HepG2 (cell line): ENCODE results near the gene TLL2. TPM values are rescaled to one million over a fixed set of nuclear protein-coding genes. Genes with fewer than 3 reads are reported as not detected.

Source experiments
- ATAC-seq: fragments of 200-7000 bp; cut with Tn5 transposase; 3 replicates; pipeline ENCODE4 v1.9.1; 2020; ENCODE audit warnings: mild to moderate bottlenecking, moderate library complexity
- BruUV-seq: library from RNA; stranded (reverse); fragments of 400-500 nt; replicated peaks from 2 replicates; lab custom pipeline; 2021; lab: Mats Ljungman, UMichigan
- CTCF ChIA-PET: fragments of 300-600 bp; formaldehyde crosslinking; extraction: SDS; loops from one replicate; lab custom pipeline; 2021; ENCODE audit warnings: low total read pairs, inconsistent platforms, low intra/inter-chr PET ratio; lab: Yijun Ruan, JAX
- POLR2A ChIA-PET: fragments of 350-600 bp; sonication (Branson Sonifier 250); formaldehyde crosslinking; loops from one replicate; lab custom pipeline; 2020; ENCODE audit warnings: antibody characterized with exemption, inconsistent platforms; lab: Yijun Ruan, JAX
- DNase-seq: peaks from one replicate; pipeline ENCODE4 v3.0.0-alpha.2; 2015; ENCODE audit warnings: low spot score
- FAIRE-seq: peaks from 3 replicates; lab custom pipeline; 2011; peaks lifted over from hg19 to GRCh38; lab: Jason Lieb, UNC
- H2AFZ ChIP-seq: one replicate; pipeline ENCODE4 v1.6.1; 2011; ENCODE audit warnings: low read length, inconsistent platforms
- H3K27ac ChIP-seq: fragments of 300-600 bp; 3 replicates; pipeline ENCODE4 v1.8.0; 2011; ENCODE audit warnings: mixed run types, mild to moderate bottlenecking, mixed read lengths, low read length, inconsistent platforms; ENCODE audit not compliant: insufficient read depth; ENCODE audit errors: extremely low read length
- H3K27me3 ChIP-seq, 2 experiments: fragments of 200-600 bp in 1 of 2; 2 replicates in 1 of 2; 3 replicates in 1 of 2; pipeline versions ENCODE4 v1.6.0 to v1.8.0; 2011; ENCODE audit warnings: low read length in 2 of 2, mild to moderate bottlenecking in 2 of 2, moderate library complexity in 2 of 2, inconsistent platforms in 1 of 2; ENCODE audit not compliant: insufficient read depth in 2 of 2, control insufficient read depth in 1 of 2
- H3K36me3 ChIP-seq, 2 experiments: fragments of 200-600 bp in 1 of 2; replicated peaks in 1 of 2; 2 replicates in 1 of 2; 3 replicates in 1 of 2; pipeline versions ENCODE4 v1.5.1 to v1.8.0; 2011; ENCODE audit warnings: low read length in 2 of 2, inconsistent platforms in 1 of 2; ENCODE audit not compliant: insufficient read depth in 2 of 2, control insufficient read depth in 1 of 2
- H3K4me1 ChIP-seq: 2 replicates; pipeline ENCODE4 v1.5.1; 2012; ENCODE audit warnings: low read length, inconsistent platforms; ENCODE audit not compliant: insufficient read depth
- H3K4me2 ChIP-seq: 2 replicates; pipeline ENCODE4 v1.6.0; 2011; ENCODE audit warnings: low read depth, low read length, inconsistent platforms
- H3K4me3 ChIP-seq, 3 experiments: fragments of 200-600 bp in 1 of 3; sonication (generic), shearing (Covaris generic) in 1 of 3; replicated peaks in 1 of 3; 2 replicates each; pipeline ENCODE4 v1.5.1; 2011 to 2016; ENCODE audit warnings: low read length in 3 of 3, inconsistent platforms in 2 of 3, low read depth in 2 of 3, mild to moderate bottlenecking in 2 of 3, control low read depth in 1 of 3, mixed read lengths in 1 of 3; ENCODE audit not compliant: insufficient read depth in 1 of 3
- H3K79me2 ChIP-seq: one replicate; pipeline ENCODE4 v1.6.1; 2011; ENCODE audit warnings: low read length, inconsistent platforms; ENCODE audit not compliant: insufficient read depth
- H3K9ac ChIP-seq: 2 replicates; pipeline ENCODE4 v1.6.0; 2011; ENCODE audit warnings: mild to moderate bottlenecking, low read depth, low read length, inconsistent platforms; ENCODE audit not compliant: insufficient read depth
- H3K9me3 ChIP-seq: 2 replicates; pipeline ENCODE4 v1.5.1; 2012; ENCODE audit warnings: mild to moderate bottlenecking, low read length
- H4K20me1 ChIP-seq: 2 replicates; pipeline ENCODE4 v1.6.0; 2011; ENCODE audit warnings: inconsistent platforms, mild to moderate bottlenecking, low read length, moderate library complexity; ENCODE audit not compliant: insufficient read depth
- DNMT3B ChIP-seq: conservative IDR thresholded peaks from 2 replicates; pipeline ENCODE4 v1.6.1; 2016; ENCODE audit warnings: missing biosample characterization, control low read depth
- E2F2 ChIP-seq: sonication (generic); formaldehyde crosslinking; IDR thresholded peaks from 2 replicates; pipeline ENCODE4 v1.4.0; 2020; ENCODE audit warnings: missing genetic modification reagents, borderline replicate concordance
- ELF3 ChIP-seq: IDR thresholded peaks from 2 replicates; pipeline ENCODE4 v1.6.1; 2016; ENCODE audit warnings: missing genetic modification reagents, missing compliant biosample characterization
- KLF15 ChIP-seq: sonication (generic); formaldehyde crosslinking; IDR thresholded peaks from 2 replicates; pipeline ENCODE4 v1.8.1; 2023; ENCODE audit warnings: borderline replicate concordance, mild to moderate bottlenecking, inconsistent platforms, missing genetic modification reagents, mixed read lengths
- MAFK ChIP-seq, 2 experiments: IDR thresholded peaks in 1 of 2; conservative IDR thresholded peaks in 1 of 2; 2 replicates each; pipeline ENCODE4 v1.6.1; 2011; ENCODE audit warnings: improper control_type of control experiment in 2 of 2, low read length in 2 of 2
- MTA3 ChIP-seq: sonication (generic); formaldehyde crosslinking; IDR thresholded peaks from 2 replicates; pipeline ENCODE4 v1.4.0; 2020; ENCODE audit warnings: missing genetic modification reagents
- NPAS2 ChIP-seq: sonication (generic); formaldehyde crosslinking; IDR thresholded peaks from 2 replicates; pipeline ENCODE4 v1.8.0; 2022; ENCODE audit warnings: mild to moderate bottlenecking, missing genetic modification reagents, borderline replicate concordance
- POLR2G ChIP-seq: fragments of 200-400 bp; formaldehyde crosslinking; IDR thresholded peaks from 2 replicates; pipeline ENCODE4 v1.6.1; 2018; ENCODE audit warnings: mild to moderate bottlenecking, low read depth, low read length, moderate library complexity
- RBAK ChIP-seq: sonication (generic); formaldehyde crosslinking; IDR thresholded peaks from 2 replicates; pipeline ENCODE4 v1.5.1; 2020; ENCODE audit warnings: mild to moderate bottlenecking, missing genetic modification reagents
- SALL2 ChIP-seq: sonication (generic); formaldehyde crosslinking; IDR thresholded peaks from 2 replicates; pipeline ENCODE4 v1.8.1; 2023; ENCODE audit warnings: mild to moderate bottlenecking, missing genetic modification reagents, inconsistent platforms
- SIX1 ChIP-seq: sonication (generic); formaldehyde crosslinking; IDR thresholded peaks from 2 replicates; pipeline ENCODE4 v1.4.0; 2020; ENCODE audit warnings: missing genetic modification reagents, borderline replicate concordance
- SKI ChIP-seq: fragments of 450-650 bp; IDR thresholded peaks from one replicate; pipeline ENCODE4 v1.6.1; 2018; ENCODE audit warnings: mild to moderate bottlenecking; ENCODE audit not compliant: partially characterized antibody
- SUZ12 ChIP-seq: fragments of 150-350 bp; IDR thresholded peaks from 2 replicates; pipeline ENCODE4 v1.6.1; 2014; ENCODE audit warnings: low read depth, low read length
- ZBTB42 ChIP-seq: sonication (generic); formaldehyde crosslinking; IDR thresholded peaks from 2 replicates; pipeline ENCODE4 v1.5.0; 2020; ENCODE audit warnings: mild to moderate bottlenecking, missing genetic modification reagents
- ZNF343 ChIP-seq: sonication (generic); formaldehyde crosslinking; IDR thresholded peaks from 2 replicates; pipeline ENCODE4 v1.4.0; 2020; ENCODE audit warnings: mild to moderate bottlenecking, missing genetic modification reagents
- ZNF432 ChIP-seq: sonication (generic); formaldehyde crosslinking; IDR thresholded peaks from 2 replicates; pipeline ENCODE4 v1.5.0; 2020; ENCODE audit warnings: missing genetic modification reagents, mild to moderate bottlenecking, borderline replicate concordance
- ZNF83 ChIP-seq: sonication (generic); formaldehyde crosslinking; IDR thresholded peaks from 2 replicates; pipeline ENCODE4 v1.4.0; 2020; ENCODE audit warnings: missing genetic modification reagents, mild to moderate bottlenecking, borderline replicate concordance
- WGBS: methylation state at CpG from one replicate; pipeline ENCODE4 v1.1.6; 2017; ENCODE audit warnings: low lambda C conversion rate; 5-methylcytosine and 5-hydroxymethylcytosine counted together
- in situ Hi-C: cut with HindIII; loops from 2 replicates; pipeline ENCODE4 v1.10.0; 2017; ENCODE audit warnings: low pct_unique_long_range_greater_than_20kb; ENCODE audit not compliant: extremely low pct_ligation_motif_present
- intact Hi-C: fragments of 100-400 bp; cut with micrococcal nuclease; formaldehyde crosslinking; loops from one replicate; pipeline ENCODE4 v1.10.0; 2022; ENCODE audit not compliant: unreplicated experiment
- polyA plus RNA-seq, 8 experiments: library from polyadenylated mRNA; depleted of rRNA in 3 of 8; stranded (reverse) in 7 of 8; unstranded in 1 of 8; fragments of >200 nt; fragmentation: Illumina TruSeq in 4 of 8; extraction: Trizol in 4 of 8; gene quantifications; 2 replicates each; pipeline versions ENCODE4 v1.2.1 to v1.2.3, GENCODE V29; 2011 to 2016; ENCODE audit warnings: low read depth in 4 of 8, missing spikeins in 1 of 8, mixed read lengths in 1 of 8; ENCODE audit not compliant: insufficient read depth in 1 of 8
- total RNA-seq, 5 experiments: library from RNA; depleted of rRNA; stranded (reverse); fragments of >200 nt; fragmentation: Illumina TruSeq; extraction: Trizol; gene quantifications; 2 replicates each; pipeline ENCODE4 v1.2.3, GENCODE V29; 2016; ENCODE audit warnings: low read depth in 1 of 5
- TF ChIP-seq, protein P1 (sequence below): sonication (generic); formaldehyde crosslinking; conservative IDR thresholded peaks from 2 replicates; pipeline ENCODE4 v1.4.0; 2020; ENCODE audit warnings: mild to moderate bottlenecking, missing genetic modification reagents, moderate library complexity
- TF ChIP-seq, protein P2 (sequence below), 2 experiments: sonication (generic) in 1 of 2; formaldehyde crosslinking in 1 of 2; IDR thresholded peaks; 2 replicates each; pipeline versions ENCODE4 v1.5.1 to v1.6.1; 2011 to 2020; ENCODE audit warnings: borderline replicate concordance in 1 of 2, low read depth in 1 of 2, low read length in 1 of 2, mild to moderate bottlenecking in 1 of 2, missing genetic modification reagents in 1 of 2, moderate library complexity in 1 of 2

TLL2 gene
- total and polyA plus RNA-seq, 2 of the 13 experiments (the other 11 are each of a cell fraction or from before 2014, with no cell fraction given), result 0.09 TPM; not detected in 1

DNA sequence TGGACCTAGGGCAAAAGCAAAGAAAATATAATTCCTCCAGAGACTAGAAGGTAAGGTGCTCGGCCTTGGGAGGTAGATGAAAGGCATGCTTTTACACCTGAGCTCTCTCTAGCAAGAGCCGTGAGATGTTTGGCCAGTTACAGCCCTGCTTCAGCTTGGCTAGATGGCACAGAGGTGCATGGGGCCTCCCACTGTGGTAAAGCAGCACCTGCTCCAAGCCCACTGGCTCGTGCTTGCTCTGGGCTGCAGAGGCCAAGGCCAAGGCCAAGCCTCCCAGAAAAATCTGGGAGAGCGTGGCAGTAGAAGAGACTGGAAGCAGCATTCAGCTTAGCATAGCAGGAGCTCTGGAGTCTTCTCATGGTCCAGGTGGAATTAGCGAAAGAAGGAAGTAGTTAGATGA lies 123.9 kb downstream of the TLL2 start (continued):
- TF ChIP-seq, protein P1, sequence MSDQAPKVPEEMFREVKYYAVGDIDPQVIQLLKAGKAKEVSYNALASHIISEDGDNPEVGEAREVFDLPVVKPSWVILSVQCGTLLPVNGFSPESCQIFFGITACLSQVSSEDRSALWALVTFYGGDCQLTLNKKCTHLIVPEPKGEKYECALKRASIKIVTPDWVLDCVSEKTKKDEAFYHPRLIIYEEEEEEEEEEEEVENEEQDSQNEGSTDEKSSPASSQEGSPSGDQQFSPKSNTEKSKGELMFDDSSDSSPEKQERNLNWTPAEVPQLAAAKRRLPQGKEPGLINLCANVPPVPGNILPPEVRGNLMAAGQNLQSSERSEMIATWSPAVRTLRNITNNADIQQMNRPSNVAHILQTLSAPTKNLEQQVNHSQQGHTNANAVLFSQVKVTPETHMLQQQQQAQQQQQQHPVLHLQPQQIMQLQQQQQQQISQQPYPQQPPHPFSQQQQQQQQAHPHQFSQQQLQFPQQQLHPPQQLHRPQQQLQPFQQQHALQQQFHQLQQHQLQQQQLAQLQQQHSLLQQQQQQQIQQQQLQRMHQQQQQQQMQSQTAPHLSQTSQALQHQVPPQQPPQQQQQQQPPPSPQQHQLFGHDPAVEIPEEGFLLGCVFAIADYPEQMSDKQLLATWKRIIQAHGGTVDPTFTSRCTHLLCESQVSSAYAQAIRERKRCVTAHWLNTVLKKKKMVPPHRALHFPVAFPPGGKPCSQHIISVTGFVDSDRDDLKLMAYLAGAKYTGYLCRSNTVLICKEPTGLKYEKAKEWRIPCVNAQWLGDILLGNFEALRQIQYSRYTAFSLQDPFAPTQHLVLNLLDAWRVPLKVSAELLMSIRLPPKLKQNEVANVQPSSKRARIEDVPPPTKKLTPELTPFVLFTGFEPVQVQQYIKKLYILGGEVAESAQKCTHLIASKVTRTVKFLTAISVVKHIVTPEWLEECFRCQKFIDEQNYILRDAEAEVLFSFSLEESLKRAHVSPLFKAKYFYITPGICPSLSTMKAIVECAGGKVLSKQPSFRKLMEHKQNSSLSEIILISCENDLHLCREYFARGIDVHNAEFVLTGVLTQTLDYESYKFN, result no peak
- no peak for TF ChIP-seq SUZ12
- no peak for TF ChIP-seq ELF3 (CRISPR knock-in tag)
- no peak for TF ChIP-seq SIX1
- no peak for TF ChIP-seq NPAS2 (CRISPR knock-in tag)
- TF ChIP-seq RBAK, result no peak
- TF ChIP-seq ZNF343, result no peak
- TF ChIP-seq DNMT3B (CRISPR knock-in tag), result no peak
- no peak for TF ChIP-seq SALL2 (CRISPR knock-in tag)
- no peak for TF ChIP-seq KLF15 (CRISPR knock-in tag)
- no peak for TF ChIP-seq POLR2G

GRCh38 chr10:96387601-96388000 lies 126.1 kb downstream of the TLL2 start:
- no peak for ATAC-seq
- peaks cover 7 to 70% of the 10 kb centered on the region in 2 experiments for H3K27me3 ChIP-seq
- TF ChIP-seq MAFK (conservative IDR thresholded peaks at IDR 0.05 in 1 of 2, IDR thresholded peaks at IDR 0.05 in 1 of 2; ENCODE audit: low read length in 2 of 2), result no peak
- TF ChIP-seq, protein P2, sequence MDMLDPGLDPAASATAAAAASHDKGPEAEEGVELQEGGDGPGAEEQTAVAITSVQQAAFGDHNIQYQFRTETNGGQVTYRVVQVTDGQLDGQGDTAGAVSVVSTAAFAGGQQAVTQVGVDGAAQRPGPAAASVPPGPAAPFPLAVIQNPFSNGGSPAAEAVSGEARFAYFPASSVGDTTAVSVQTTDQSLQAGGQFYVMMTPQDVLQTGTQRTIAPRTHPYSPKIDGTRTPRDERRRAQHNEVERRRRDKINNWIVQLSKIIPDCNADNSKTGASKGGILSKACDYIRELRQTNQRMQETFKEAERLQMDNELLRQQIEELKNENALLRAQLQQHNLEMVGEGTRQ (IDR thresholded peaks at IDR 0.05; ENCODE audit: low read depth, low read length), result no peak
- TF ChIP-seq, protein P2 (CRISPR knock-in tag; IDR thresholded peaks at IDR 0.05; ENCODE audit: borderline replicate concordance), result no peak
- TF ChIP-seq E2F2 (CRISPR knock-in tag), result no peak
- TF ChIP-seq MTA3, result no peak
- TF ChIP-seq ZBTB42 (CRISPR knock-in tag), result no peak
- no peak for TF ChIP-seq ZNF432
- TF ChIP-seq SKI, result no peak
- no peak for TF ChIP-seq ZNF83 (CRISPR knock-in tag)

More at GRCh38 chr10:96387601-96388000, 126.1 kb downstream of the TLL2 start:
- Histone ChIP-seq H3K4me1 (no peaks in the 10 kb centered on the region), H3K4me3 (no peak overlapping the region), H3K36me3 (no peaks in the 10 kb centered on the region), H3K79me2 (no peaks in the 10 kb centered on the region), H3K4me2 (no peak overlapping the region), H3K27ac (no peak overlapping the region), H4K20me1 (no peaks in the 10 kb centered on the region), H3K9ac (no peak overlapping the region), H3K9me3 (no peaks in the 10 kb centered on the region), H2AFZ (no peak overlapping the region)
- CTCF ChIA-PET, result no interaction called here
- BruUV-seq, result no TSS peak
- intact Hi-C loops (no loop called here), in situ Hi-C loops (no loop called here)
- 32% methylated on average over 7 of the region's 7 CpGs for WGBS
- POLR2A ChIA-PET, result no interaction called here
- FAIRE-seq (no peak), DNase-seq (no peak)
